ENCODE measurements around the gene PXMP4. TPM values are rescaled to one million over a fixed set of nuclear protein-coding genes. Genes with fewer than 3 reads are reported as not detected.

PXMP4 gene
- total and polyA plus RNA-seq, 7 donors: 4.5 to 8.2 (median 6.6) TPM

GRCh38 chr20:33675136-33675959 is 44.8 kb downstream of the PXMP4 start:
- whole genome bisulfite sequencing, 2 donors: 19 to 61% methylated on average over 16 of the region's 16 CpGs

GRCh38 chr20:33674294-33675135 is 45.6 kb downstream of the PXMP4 start, which contains the start of gene NECAB3:
NECAB3 (minus strand) TSS chr20:33674428; CDS start chr20:33674352, 76 bp downstream.
- WGBS, 2 donors: 2 to 5% methylated on average over 73 of the region's 73 CpGs
- intact Hi-C loops (cut with DNase I): loop anchor here (5.0 kb wide), 1 partner anchor 138 kb away; the partner anchor contains the start of gene CHMP4B
- TF ChIP-seq POLR2AphosphoS5 (IDR thresholded peaks at IDR 0.05) (peak; percentile 44 to 72 (median 66)), POLR2A (IDR thresholded peaks at IDR 0.05) (peak in 1 of 2 donors; percentile 17), EP300 (IDR thresholded peaks at IDR 0.05) (no peak), CTCF (IDR thresholded peaks at IDR 0.05) (no peak)
- no peaks in the 10 kb centered on the region for H3K27me3 ChIP-seq
- H3K4me1 ChIP-seq: peaks cover 0 to 40% (median 39%) of the 10 kb centered on the region in 4 donors
- peaks cover 0 to 22% (median 5%) of the 10 kb centered on the region in 4 donors for H3K36me3 ChIP-seq
- DNase-seq: peak; percentile 94
- H3K4me3 ChIP-seq: peak within 1 kb of the TSS; percentile 55 to 83 (median 74)
- H3K27ac ChIP-seq: peak within 1 kb of the TSS; percentile 89 to 96 (median 94)
- no peaks in the 10 kb centered on the region for H3K9me3 ChIP-seq

More at GRCh38 chr20:33675136-33675959, 44.8 kb downstream of the PXMP4 start:
- H3K4me3 ChIP-seq: peak overlapping the region; percentile 32 to 83 (median 68)
- peaks cover 0 to 14% (median 4%) of the 10 kb centered on the region in 4 donors for H3K36me3 ChIP-seq
- H3K27ac ChIP-seq: peak overlapping the region; percentile 89 to 96 (median 94)
- intact Hi-C loops (cut with DNase I): no loop called here
- H3K4me1 ChIP-seq: peaks cover 0 to 40% (median 39%) of the 10 kb centered on the region in 4 donors
- TF ChIP-seq EP300 (IDR thresholded peaks at IDR 0.05) (no peak), POLR2AphosphoS5 (IDR thresholded peaks at IDR 0.05) (peak in 3 of 4 donors; percentile 34 to 49 (median 38)), POLR2A (IDR thresholded peaks at IDR 0.05) (no peak)
- H3K27me3 ChIP-seq: no peaks in the 10 kb centered on the region
- no peaks in the 10 kb centered on the region for H3K9me3 ChIP-seq
- peak; percentile 86 for DNase-seq

DNA sequence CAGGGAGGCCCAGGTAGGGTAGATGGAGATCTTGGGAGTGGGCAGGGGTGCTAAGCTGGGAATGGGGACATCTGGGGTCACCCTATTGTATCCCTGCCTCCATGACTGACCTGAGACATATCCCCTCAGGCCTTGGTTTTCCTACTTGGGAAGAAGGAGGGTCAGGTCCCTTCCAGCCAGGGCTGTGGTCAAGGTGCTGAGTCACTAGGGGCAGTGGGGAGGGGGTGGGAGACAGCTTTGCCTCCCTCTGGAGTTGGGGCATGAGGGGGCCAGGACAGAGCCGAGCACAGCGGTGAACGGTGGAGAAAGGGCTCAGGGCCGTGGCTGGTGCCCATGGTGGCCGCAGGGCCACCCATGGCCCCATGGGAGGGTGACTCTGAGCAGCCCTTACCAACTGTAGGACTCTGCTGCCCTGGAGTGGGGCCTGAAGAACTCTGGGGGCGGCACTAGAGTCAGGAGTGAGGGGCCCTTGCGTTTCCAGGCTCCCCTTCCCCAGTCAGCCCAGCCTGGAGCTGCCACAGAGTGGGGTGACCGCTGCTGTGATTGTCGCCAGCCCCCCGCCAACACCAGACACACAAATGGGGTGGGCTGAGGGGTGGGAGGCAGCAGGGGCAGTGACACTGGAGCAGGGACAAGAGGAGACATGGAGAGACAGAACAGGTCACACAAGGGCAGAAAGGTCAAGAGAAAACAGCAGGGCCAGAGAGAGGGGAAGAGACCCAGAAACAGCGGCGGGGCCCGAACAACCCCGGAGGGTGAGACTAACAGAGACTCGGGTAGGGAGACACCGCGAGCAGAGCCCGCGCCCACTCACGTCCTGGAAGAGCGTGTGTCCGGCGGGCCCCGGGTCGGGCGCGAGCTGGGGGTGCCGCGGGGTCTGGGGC is 46.5 kb downstream of the PXMP4 start:
- peak; percentile 68 for DNase-seq
- no peak for TF ChIP-seq CTCF (IDR thresholded peaks at IDR 0.05)
- TF ChIP-seq POLR2A (IDR thresholded peaks at IDR 0.05): no peak
- no peak for TF ChIP-seq EP300 (IDR thresholded peaks at IDR 0.05)
- no peak for TF ChIP-seq POLR2AphosphoS5 (IDR thresholded peaks at IDR 0.05)

DNA sequence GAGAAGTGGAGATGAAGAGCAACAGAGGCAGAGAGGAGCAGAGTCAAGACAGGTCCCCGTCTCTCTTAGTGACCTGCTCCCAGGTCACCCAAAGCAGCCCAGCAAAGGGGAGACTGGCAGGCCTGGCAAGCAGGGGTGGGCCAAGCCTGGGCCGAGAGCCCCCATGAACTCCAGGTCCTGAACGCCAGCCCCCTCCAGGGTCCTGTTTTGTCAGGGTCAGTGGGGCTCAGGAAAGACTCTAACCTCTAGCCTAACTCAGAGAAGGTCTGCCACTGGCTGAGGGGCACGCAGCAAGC is 47.0 kb downstream of the PXMP4 start:
- no peak for DNase-seq
- WGBS, 2 donors: 64 to 88% methylated on average over 4 of the region's 4 CpGs
- peak overlapping the region; percentile 89 to 96 (median 94) for H3K27ac ChIP-seq
- intact Hi-C loops (cut with DNase I): loop anchor here (5.0 kb wide), 1 partner anchor 139 kb away; the partner anchor contains the start of gene CHMP4B
- no peaks in the 10 kb centered on the region for H3K9me3 ChIP-seq
- peaks cover 0 to 46% (median 45%) of the 10 kb centered on the region in 4 donors for H3K4me1 ChIP-seq
- TF ChIP-seq POLR2A (IDR thresholded peaks at IDR 0.05): no peak
- TF ChIP-seq EP300 (IDR thresholded peaks at IDR 0.05): no peak
- no peak for TF ChIP-seq CTCF (IDR thresholded peaks at IDR 0.05)
- TF ChIP-seq POLR2AphosphoS5 (IDR thresholded peaks at IDR 0.05): no peak
- no peaks in the 10 kb centered on the region for H3K27me3 ChIP-seq
- H3K36me3 ChIP-seq: peaks cover 0 to 30% (median 6%) of the 10 kb centered on the region in 4 donors
- H3K4me3 ChIP-seq: peak overlapping the region; percentile 55 to 83 (median 74)

More for the DNA sequence above, 46.5 kb downstream of the PXMP4 start:
- Histone ChIP-seq H3K27me3 (no peaks in the 10 kb centered on the region), H3K27ac (peak overlapping the region; percentile 89 to 96 (median 94)), H3K36me3 (peaks cover 0 to 30% (median 6%) of the 10 kb centered on the region in 4 donors), H3K4me3 (peak overlapping the region; percentile 55 to 83 (median 74)), H3K4me1 (peaks cover 0 to 40% (median 40%) of the 10 kb centered on the region in 4 donors), H3K9me3 (no peaks in the 10 kb centered on the region)
- intact Hi-C loops (cut with DNase I): loop anchor here (5.0 kb wide), 1 partner anchor 139 kb away; the partner anchor contains the start of gene CHMP4B
- 7 to 22% methylated on average over 29 of the region's 29 CpGs for WGBS, 2 donors

Data from sigmoid colon (tissue), 7 donors.